NCI-H1930 (cell line): Measurements from ENCODE around the gene ARL5A.
"Not testable (repeated sequence)": the region's sequence is repeated elsewhere in the genome, so short reads cannot be mapped to it uniquely, and the experiment has no call there.

Experiments
- DNase-seq, 2 experiments: peaks; one replicate each; lab custom pipeline; 2025; lab: John Stamatoyannopoulos, UW

ARL5A gene

GRCh38 chr2:151828143-151828889 is at the start of gene ARL5A:
ARL5A (minus strand) TSS chr2:151828421; CDS start chr2:151828176, 245 bp downstream.
- DNase-seq, result peak; percentile 82 to 89

- DNase-seq, result not testable (repeated sequence)
Measured at GRCh38 chr2:151875631-151876030, 47.4 kb upstream of the ARL5A start.

GRCh38 chr2:151872463-151872862 is 44.2 kb upstream of the ARL5A start:
- no peak for DNase-seq

GRCh38 chr2:151869291-151869690 is 41.1 kb upstream of the ARL5A start:
- DNase-seq, result no peak

GRCh38 chr2:151862700-151863099 is 34.5 kb upstream of the ARL5A start:
- no peak for DNase-seq

- no peak for DNase-seq
Measured at GRCh38 chr2:151861174-151861573, 33.0 kb upstream of the ARL5A start.

GRCh38 chr2:151860613-151861146 is 32.5 kb upstream of the ARL5A start:
- DNase-seq, result no peak

GRCh38 chr2:151860210-151860609 is 32.0 kb upstream of the ARL5A start:
- DNase-seq, result no peak

GRCh38 chr2:151857650-151858049 is 29.4 kb upstream of the ARL5A start:
- no peak for DNase-seq

GRCh38 chr2:151855111-151855510 is 26.9 kb upstream of the ARL5A start:
- DNase-seq, result no peak

- no peak for DNase-seq
Measured at GRCh38 chr2:151853070-151853758, 25.0 kb upstream of the ARL5A start.

GRCh38 chr2:151852260-151853069 is 24.2 kb upstream of the ARL5A start:
- DNase-seq, result no peak

GRCh38 chr2:151851761-151852160 is 23.5 kb upstream of the ARL5A start:
- DNase-seq, result no peak

GRCh38 chr2:151849413-151850010 is 21.3 kb upstream of the ARL5A start:
- no peak for DNase-seq

- DNase-seq, result no peak
Measured at GRCh38 chr2:151845884-151846283, 17.7 kb upstream of the ARL5A start.

GRCh38 chr2:151845481-151845880 is 17.3 kb upstream of the ARL5A start:
- DNase-seq, result no peak

GRCh38 chr2:151844211-151844896 is 16.1 kb upstream of the ARL5A start:
- DNase-seq, result no peak

- DNase-seq, result no peak
Measured at GRCh38 chr2:151843691-151844061, 15.5 kb upstream of the ARL5A start.

- DNase-seq, result no peak
Measured at GRCh38 chr2:151842830-151843690, 14.8 kb upstream of the ARL5A start.

- no peak for DNase-seq
Measured at GRCh38 chr2:151841047-151841424, 12.8 kb upstream of the ARL5A start.
